Lower lobe of right lung (tissue), 2 donors: ENCODE data around the gene EIF2S2. TPM values are rescaled to one million over a fixed set of nuclear protein-coding genes. Genes with fewer than 3 reads are reported as not detected.

Source experiments
- ATAC-seq, 2 donors: fragments of 200-7000 bp; cut with Tn5 transposase; one replicate each; pipeline ENCODE4 v1.9.1; 2020 to 2022; ENCODE audit warnings: mild to moderate bottlenecking in 2 of 2, moderate library complexity in 2 of 2
- DNase-seq: peaks from one replicate; pipeline ENCODE4 v3.0.0-alpha.2; 2020
- H3K27ac ChIP-seq: fragments of 200-600 bp; one replicate; pipeline ENCODE4 v1.8.0; 2022
- H3K27me3 ChIP-seq: fragments of 200-600 bp; one replicate; pipeline ENCODE4 v1.8.0; 2022; ENCODE audit warnings: low read depth
- H3K36me3 ChIP-seq: fragments of 200-600 bp; one replicate; pipeline ENCODE4 v1.8.0; 2022; ENCODE audit warnings: mild to moderate bottlenecking
- H3K4me1 ChIP-seq: fragments of 200-600 bp; one replicate; pipeline ENCODE4 v1.8.0; 2022
- H3K4me3 ChIP-seq: fragments of 200-600 bp; one replicate; pipeline ENCODE4 v1.8.0; 2022; ENCODE audit warnings: mild to moderate bottlenecking
- H3K9me3 ChIP-seq: fragments of 200-600 bp; one replicate; pipeline ENCODE4 v1.8.0; 2022
- intact Hi-C: fragments of 100-400 bp; cut with DNase I; formaldehyde crosslinking; loops from one replicate; pipeline ENCODE4 v1.11.0; 2022
- microRNA-seq: library from miRNA; unstranded; fragments of <30 nt; microRNA quantifications from one replicate; pipeline ENCODE4 v1.2.0, GENCODE V29; 2020; ENCODE audit warnings: borderline number of aligned reads
- total RNA-seq: library from RNA; stranded (reverse); fragmentation: NEBNext Ultra II Directional; extraction: Animal tissue kit (Norgen Biotek cat#: 25700); gene quantifications from one replicate; pipeline ENCODE4 v1.2.1, GENCODE V29; 2021
- TF ChIP-seq, protein P1 (sequence below): fragments of 200-600 bp; IDR thresholded peaks from one replicate; pipeline ENCODE4 v1.8.0; 2022; ENCODE audit warnings: antibody characterized with exemption, mild to moderate bottlenecking
- donor health status: DM: no; HTN: yes; CAD: no; lungs with severe emphysema.

EIF2S2 gene
- total RNA-seq, 1 donor from 2014 or later: 50.3 TPM

DNA sequence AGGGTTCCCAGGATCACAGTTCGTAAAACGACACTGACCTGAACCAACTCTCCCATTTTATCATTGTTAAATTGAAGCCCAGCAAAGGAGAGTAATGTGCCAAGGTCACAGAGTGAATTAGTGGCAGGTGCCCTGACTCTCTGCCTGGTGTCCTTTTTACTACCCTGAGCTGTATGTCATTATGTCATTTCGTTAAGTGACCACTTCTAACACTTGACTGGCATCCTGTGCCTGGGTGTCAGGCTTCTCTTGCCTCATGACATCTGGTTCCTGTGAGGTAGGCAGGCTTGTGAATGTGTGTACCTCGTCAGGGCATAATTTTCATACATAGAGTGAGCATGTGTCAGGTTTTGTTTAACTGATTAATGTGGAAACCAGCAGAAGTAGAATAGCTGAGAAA lies 69.8 kb downstream of the EIF2S2 start:
- Histone ChIP-seq H3K36me3 (no peaks in the 10 kb centered on the region), H3K4me1 (peaks cover 90% of the 10 kb centered on the region), H3K27me3 (no peaks in the 10 kb centered on the region), H3K4me3 (no peak overlapping the region), H3K27ac (no peak overlapping the region), H3K9me3 (no peaks in the 10 kb centered on the region)
- intact Hi-C loops: no loop called here
- ATAC-seq (peak; percentile 20 to 43), DNase-seq (no peak)
- TF ChIP-seq, protein P1, sequence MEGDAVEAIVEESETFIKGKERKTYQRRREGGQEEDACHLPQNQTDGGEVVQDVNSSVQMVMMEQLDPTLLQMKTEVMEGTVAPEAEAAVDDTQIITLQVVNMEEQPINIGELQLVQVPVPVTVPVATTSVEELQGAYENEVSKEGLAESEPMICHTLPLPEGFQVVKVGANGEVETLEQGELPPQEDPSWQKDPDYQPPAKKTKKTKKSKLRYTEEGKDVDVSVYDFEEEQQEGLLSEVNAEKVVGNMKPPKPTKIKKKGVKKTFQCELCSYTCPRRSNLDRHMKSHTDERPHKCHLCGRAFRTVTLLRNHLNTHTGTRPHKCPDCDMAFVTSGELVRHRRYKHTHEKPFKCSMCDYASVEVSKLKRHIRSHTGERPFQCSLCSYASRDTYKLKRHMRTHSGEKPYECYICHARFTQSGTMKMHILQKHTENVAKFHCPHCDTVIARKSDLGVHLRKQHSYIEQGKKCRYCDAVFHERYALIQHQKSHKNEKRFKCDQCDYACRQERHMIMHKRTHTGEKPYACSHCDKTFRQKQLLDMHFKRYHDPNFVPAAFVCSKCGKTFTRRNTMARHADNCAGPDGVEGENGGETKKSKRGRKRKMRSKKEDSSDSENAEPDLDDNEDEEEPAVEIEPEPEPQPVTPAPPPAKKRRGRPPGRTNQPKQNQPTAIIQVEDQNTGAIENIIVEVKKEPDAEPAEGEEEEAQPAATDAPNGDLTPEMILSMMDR: no peak

DNA sequence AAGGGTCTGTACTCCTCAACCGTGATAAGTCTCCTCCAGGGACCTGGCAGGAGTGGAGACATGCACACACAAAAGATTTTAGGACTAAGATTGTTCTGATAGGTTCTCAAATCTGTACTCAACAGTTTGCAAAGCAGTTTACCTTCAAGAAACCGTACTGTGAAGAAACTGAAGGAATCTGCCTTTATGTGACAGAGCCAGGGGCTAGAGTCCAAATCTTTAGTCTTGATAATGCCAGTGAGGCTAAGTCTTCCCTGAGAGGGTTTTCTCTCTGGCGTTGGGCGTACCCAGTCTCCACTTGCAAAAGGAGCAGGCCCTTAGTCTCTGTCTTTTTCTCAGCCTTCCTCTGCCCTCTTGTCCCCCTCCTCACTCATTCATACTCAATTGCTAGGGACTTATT lies 70.8 kb downstream of the EIF2S2 start:
- ATAC-seq: no peak
- Histone ChIP-seq H3K9me3 (no peaks in the 10 kb centered on the region), H3K36me3 (no peaks in the 10 kb centered on the region), H3K27me3 (no peaks in the 10 kb centered on the region), H3K4me1 (peaks cover 86% of the 10 kb centered on the region), H3K27ac (no peak overlapping the region), H3K4me3 (no peak overlapping the region)
- TF ChIP-seq, protein P1: no peak
- intact Hi-C loops: no loop called here
- no peak for DNase-seq

DNA sequence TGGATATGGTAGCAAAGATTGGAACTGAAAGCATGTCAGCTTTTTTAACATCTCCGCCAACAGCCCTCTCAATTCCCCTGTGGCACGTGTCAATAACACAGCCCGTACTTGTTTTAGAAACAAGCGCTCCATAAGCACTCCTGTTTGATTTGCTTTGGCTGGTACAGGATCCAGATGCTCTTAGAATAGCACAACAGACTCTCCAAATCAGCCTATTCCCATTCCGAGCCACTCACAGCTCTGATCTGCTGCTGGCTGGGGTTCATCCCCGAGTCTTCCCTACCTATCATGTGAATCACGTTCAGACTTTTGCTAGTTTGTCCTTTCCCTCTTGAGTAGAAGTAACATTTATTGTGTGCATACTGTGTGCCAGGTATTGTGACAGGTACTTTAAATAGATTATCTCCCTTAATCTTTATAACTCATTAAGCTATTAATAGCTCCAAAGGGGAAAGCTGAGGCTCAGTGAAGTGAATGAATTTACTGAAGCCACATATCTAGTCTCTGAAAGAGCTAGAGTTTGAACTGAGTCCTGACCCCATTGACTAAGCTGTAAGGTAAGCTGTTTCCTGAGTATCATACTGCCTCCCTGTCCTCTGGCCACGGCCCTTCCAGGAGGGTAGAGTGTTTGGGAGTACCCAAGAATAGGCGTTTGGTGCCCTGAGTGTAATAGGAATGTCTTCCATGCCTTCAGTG lies 71.6 kb downstream of the EIF2S2 start:
- DNase-seq: no peak
- intact Hi-C loops: no loop called here
- ATAC-seq: peak; percentile 71 to 80
- Histone ChIP-seq H3K27me3 (no peaks in the 10 kb centered on the region), H3K27ac (no peak overlapping the region), H3K9me3 (no peaks in the 10 kb centered on the region), H3K36me3 (no peaks in the 10 kb centered on the region), H3K4me3 (no peak overlapping the region), H3K4me1 (peaks cover 78% of the 10 kb centered on the region)
- TF ChIP-seq, protein P1: no peak

Small RNA genes within 50 kb of the gene (microRNA-seq; reads per million reads assigned to microRNA genes)
- not detected for gene MIR4755

Other genes starting within 250 kb of the EIF2S2 start
- gene RALY, start 118.3 kb downstream of the EIF2S2 start, total RNA-seq: 124 TPM
- not detected for gene ASIP, start 129.2 kb upstream of the EIF2S2 start, total RNA-seq
- gene AHCY, start 191.1 kb upstream of the EIF2S2 start, total RNA-seq: 63.8 TPM